Neural cell (in vitro differentiated cells): ENCODE data around the gene PACS2. TPM values are rescaled to one million over a fixed set of nuclear protein-coding genes. Genes with fewer than 3 reads are reported as not detected.

Experiments
- H2AFZ ChIP-seq: fragments of 200-600, 300-800 bp; sonication (generic), shearing (Covaris generic); 2 replicates; pipeline ENCODE4 v1.6.0; 2014; ENCODE audit warnings: low read depth, mild to moderate bottlenecking, antibody characterized with exemption, low read length, moderate library complexity
- H3F3A ChIP-seq: fragments of 200-600 bp; shearing (Covaris generic); 2 replicates; pipeline ENCODE4 v1.6.1; 2016; ENCODE audit warnings: mild to moderate bottlenecking, moderate library complexity, mixed read lengths, antibody characterized with exemption, low read length; ENCODE audit not compliant: insufficient read depth, poor library complexity, severe bottlenecking
- H3K27ac ChIP-seq: fragments of 200-600, 300-800 bp; sonication (generic), shearing (Covaris generic); 2 replicates; pipeline ENCODE4 v1.5.1; 2014; ENCODE audit warnings: mild to moderate bottlenecking, low read length, moderate library complexity
- H3K27me3 ChIP-seq: fragments of 300-800, 200-600 bp; sonication (generic), shearing (Covaris generic); 2 replicates; pipeline ENCODE4 v1.6.0; 2014; ENCODE audit warnings: mild to moderate bottlenecking, low read depth, low read length, moderate library complexity; ENCODE audit not compliant: insufficient read depth
- H3K36me3 ChIP-seq: fragments of 300-800, 200-600 bp; sonication (generic), shearing (Covaris generic); 2 replicates; pipeline ENCODE4 v1.5.1; 2014; ENCODE audit warnings: mild to moderate bottlenecking, antibody characterized with exemption, low read length, moderate library complexity; ENCODE audit not compliant: insufficient read depth
- H3K4me2 ChIP-seq: fragments of 300-800, 200-600 bp; sonication (generic), shearing (Covaris generic); 2 replicates; pipeline ENCODE4 v1.6.0; 2014; ENCODE audit warnings: mild to moderate bottlenecking, low read length
- H3K4me3 ChIP-seq: fragments of 300-800, 200-600 bp; sonication (generic), shearing (Covaris generic); 2 replicates; pipeline ENCODE4 v1.5.1; 2014; ENCODE audit warnings: mild to moderate bottlenecking, low read length, moderate library complexity
- H3K79me2 ChIP-seq: fragments of 200-600 bp; shearing (Covaris generic); replicated peaks from 2 replicates; pipeline ENCODE4 v1.6.0; 2014; ENCODE audit warnings: mild to moderate bottlenecking, low read length, moderate library complexity; ENCODE audit not compliant: insufficient read depth
- H3K9ac ChIP-seq: fragments of 300-800, 200-600 bp; sonication (generic), shearing (Covaris generic); 2 replicates; pipeline ENCODE4 v1.6.1; 2016; ENCODE audit warnings: mild to moderate bottlenecking, low read length, mixed read lengths
- H3K9me2 ChIP-seq: fragments of 200-600 bp; shearing (Covaris generic); 2 replicates; pipeline ENCODE4 v1.6.1; 2016; ENCODE audit warnings: mild to moderate bottlenecking, low read length, mixed read lengths; ENCODE audit not compliant: insufficient read depth
- H3K9me3 ChIP-seq: fragments of 200-600, 300-800 bp; sonication (generic), shearing (Covaris generic); 2 replicates; pipeline ENCODE4 v1.6.1; 2016; ENCODE audit warnings: mild to moderate bottlenecking, mixed run types, low read length, moderate library complexity, mixed read lengths
- H4K20me1 ChIP-seq: fragments of 200-600 bp; shearing (Covaris generic); 2 replicates; pipeline ENCODE4 v1.6.1; 2016; ENCODE audit warnings: mild to moderate bottlenecking, mixed run types; ENCODE audit not compliant: insufficient read depth
- EP300 ChIP-seq: fragments of 450-650 bp; conservative IDR thresholded peaks from 2 replicates; pipeline ENCODE4 v1.6.1; 2014; ENCODE audit warnings: antibody characterized with exemption, mild to moderate bottlenecking, moderate library complexity; ENCODE audit not compliant: poor library complexity, severe bottlenecking
- EZH2 ChIP-seq: fragments of 200-600, 300-800 bp; shearing (Covaris generic), sonication (generic); IDR thresholded peaks from 2 replicates; pipeline ENCODE4 v1.6.1; 2014; ENCODE audit warnings: antibody characterized with exemption, low read length, borderline replicate concordance, mild to moderate bottlenecking; ENCODE audit not compliant: insufficient read depth, poor library complexity, severe bottlenecking
- MXI1 ChIP-seq: fragments of 450-650 bp; conservative IDR thresholded peaks from 2 replicates; pipeline ENCODE4 v1.6.1; 2014; ENCODE audit warnings: antibody characterized with exemption, mild to moderate bottlenecking; ENCODE audit not compliant: poor library complexity, severe bottlenecking
- POLR2AphosphoS5 ChIP-seq: IDR thresholded peaks from 2 replicates; pipeline ENCODE4 v1.6.1; 2012
- RAD21 ChIP-seq: fragments of 450-650 bp; conservative IDR thresholded peaks from 2 replicates; pipeline ENCODE4 v1.6.1; 2014; ENCODE audit warnings: antibody characterized with exemption, mild to moderate bottlenecking, moderate library complexity
- SMC3 ChIP-seq: fragments of 450-650 bp; conservative IDR thresholded peaks from 2 replicates; pipeline ENCODE4 v1.6.1; 2014; ENCODE audit warnings: antibody characterized with exemption, mild to moderate bottlenecking, moderate library complexity; ENCODE audit not compliant: poor library complexity
- TAF1 ChIP-seq: IDR thresholded peaks from 2 replicates; pipeline ENCODE4 v1.6.1; 2012; ENCODE audit warnings: low read depth
- polyA plus RNA-seq: library from polyadenylated mRNA; depleted of rRNA; stranded (reverse); fragments of >200 nt; gene quantifications from 2 replicates; pipeline ENCODE4 v1.2.3, GENCODE V29; 2014
- TF ChIP-seq, protein P1 (sequence below): fragments of 450-650 bp; IDR thresholded peaks from 2 replicates; pipeline ENCODE4 v1.5.1; 2014; ENCODE audit warnings: antibody characterized with exemption, mild to moderate bottlenecking, moderate library complexity; ENCODE audit not compliant: poor library complexity, severe bottlenecking
- TF ChIP-seq, protein P2 (sequence below): IDR thresholded peaks from 2 replicates; pipeline ENCODE4 v1.6.1; 2012; ENCODE audit warnings: borderline replicate concordance

PACS2 gene
- polyA plus RNA-seq, 1 donor from 2014 or later = 77.7 TPM

DNA sequence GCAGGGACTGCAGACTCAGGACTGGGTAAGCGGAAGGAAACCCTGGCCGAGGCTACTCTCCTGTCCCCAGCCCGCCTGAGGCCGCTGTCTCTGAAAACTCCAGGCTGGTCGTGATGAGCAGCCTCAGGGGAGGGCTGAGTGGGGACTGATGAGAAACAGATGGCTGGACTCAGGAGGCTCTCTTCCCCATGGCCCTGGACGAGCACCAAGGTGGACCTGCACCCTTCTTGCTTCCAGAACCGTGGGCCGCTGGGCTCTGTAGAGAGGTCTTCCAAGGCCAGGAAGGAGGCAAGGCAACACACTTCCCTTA is 84.9 kb downstream of the PACS2 start:
- no peaks in the 10 kb centered on the region for H3K27me3 ChIP-seq
- TF ChIP-seq POLR2AphosphoS5 = no peak
- H3K36me3 ChIP-seq = no peaks in the 10 kb centered on the region
- H3K4me2 ChIP-seq = peak overlapping the region; percentile 88
- no peak overlapping the region for H3K27ac ChIP-seq
- no peaks in the 10 kb centered on the region for H3K79me2 ChIP-seq
- H2AFZ ChIP-seq = no peak overlapping the region
- H3F3A ChIP-seq = no peaks in the 10 kb centered on the region
- H3K9me2 ChIP-seq = no peaks in the 10 kb centered on the region
- H4K20me1 ChIP-seq = no peaks in the 10 kb centered on the region
- no peak overlapping the region for H3K9ac ChIP-seq
- H3K9me3 ChIP-seq = no peaks in the 10 kb centered on the region
- H3K4me3 ChIP-seq = peak overlapping the region; percentile 91

DNA sequence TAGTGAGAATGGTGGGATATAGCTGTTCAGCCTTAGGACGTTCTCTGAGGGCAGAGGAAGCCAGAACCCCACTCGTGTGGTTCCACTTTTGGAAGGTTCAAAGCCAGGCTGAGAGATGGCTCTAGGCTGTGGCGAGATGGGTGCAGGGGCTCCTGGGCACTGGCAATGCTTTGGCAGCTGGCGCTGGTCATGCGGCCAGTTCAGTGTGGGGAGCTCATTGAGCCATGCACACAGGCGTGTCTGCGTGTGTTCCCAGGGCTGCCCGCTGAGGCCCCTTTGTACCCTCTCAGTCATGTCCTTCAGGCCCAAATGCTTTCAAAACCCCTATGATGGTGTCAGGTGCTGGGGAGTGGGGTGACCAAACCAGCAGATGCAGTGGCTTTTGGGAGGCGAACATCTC is 85.5 kb downstream of the PACS2 start:
- H2AFZ ChIP-seq = no peak overlapping the region
- peak overlapping the region; percentile 91 for H3K4me3 ChIP-seq
- no peaks in the 10 kb centered on the region for H3K36me3 ChIP-seq
- H4K20me1 ChIP-seq = no peaks in the 10 kb centered on the region
- no peaks in the 10 kb centered on the region for H3K9me2 ChIP-seq
- no peak overlapping the region for H3K4me2 ChIP-seq
- H3K9ac ChIP-seq = no peak overlapping the region
- H3K27ac ChIP-seq = no peak overlapping the region
- no peaks in the 10 kb centered on the region for H3K27me3 ChIP-seq
- H3K9me3 ChIP-seq = no peaks in the 10 kb centered on the region
- no peaks in the 10 kb centered on the region for H3F3A ChIP-seq
- no peaks in the 10 kb centered on the region for H3K79me2 ChIP-seq
- TF ChIP-seq SMC3 (no peak), EP300 (no peak)

DNA sequence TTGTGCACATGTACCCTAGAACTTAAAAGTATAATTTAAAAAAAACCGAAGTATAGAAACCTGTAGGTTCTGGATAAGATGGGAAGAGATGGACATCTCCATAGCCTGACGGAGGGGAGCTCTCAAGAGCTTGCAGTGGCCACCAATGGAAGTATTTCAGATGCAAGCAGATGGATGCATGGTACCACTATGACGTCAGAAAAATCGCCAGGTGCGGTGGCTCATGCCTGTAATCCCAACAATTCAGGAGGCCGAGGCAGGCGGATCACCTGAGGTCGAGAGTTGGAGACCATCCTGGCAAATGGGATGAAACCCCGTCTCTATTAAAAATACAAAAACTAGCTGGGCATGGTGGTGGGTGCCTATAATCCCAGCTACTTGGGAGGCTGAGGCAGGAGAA is 87.2 kb downstream of the PACS2 start:
- no peaks in the 10 kb centered on the region for H3K27me3 ChIP-seq
- no peak overlapping the region for H2AFZ ChIP-seq
- H3K4me2 ChIP-seq = no peak overlapping the region
- H3K9ac ChIP-seq = no peak overlapping the region
- no peaks in the 10 kb centered on the region for H3K9me3 ChIP-seq
- no peaks in the 10 kb centered on the region for H3K36me3 ChIP-seq
- H3K4me3 ChIP-seq = no peak overlapping the region
- H3K27ac ChIP-seq = no peak overlapping the region
- no peaks in the 10 kb centered on the region for H4K20me1 ChIP-seq
- H3K9me2 ChIP-seq = no peaks in the 10 kb centered on the region
- no peaks in the 10 kb centered on the region for H3K79me2 ChIP-seq
- TF ChIP-seq, protein P1, sequence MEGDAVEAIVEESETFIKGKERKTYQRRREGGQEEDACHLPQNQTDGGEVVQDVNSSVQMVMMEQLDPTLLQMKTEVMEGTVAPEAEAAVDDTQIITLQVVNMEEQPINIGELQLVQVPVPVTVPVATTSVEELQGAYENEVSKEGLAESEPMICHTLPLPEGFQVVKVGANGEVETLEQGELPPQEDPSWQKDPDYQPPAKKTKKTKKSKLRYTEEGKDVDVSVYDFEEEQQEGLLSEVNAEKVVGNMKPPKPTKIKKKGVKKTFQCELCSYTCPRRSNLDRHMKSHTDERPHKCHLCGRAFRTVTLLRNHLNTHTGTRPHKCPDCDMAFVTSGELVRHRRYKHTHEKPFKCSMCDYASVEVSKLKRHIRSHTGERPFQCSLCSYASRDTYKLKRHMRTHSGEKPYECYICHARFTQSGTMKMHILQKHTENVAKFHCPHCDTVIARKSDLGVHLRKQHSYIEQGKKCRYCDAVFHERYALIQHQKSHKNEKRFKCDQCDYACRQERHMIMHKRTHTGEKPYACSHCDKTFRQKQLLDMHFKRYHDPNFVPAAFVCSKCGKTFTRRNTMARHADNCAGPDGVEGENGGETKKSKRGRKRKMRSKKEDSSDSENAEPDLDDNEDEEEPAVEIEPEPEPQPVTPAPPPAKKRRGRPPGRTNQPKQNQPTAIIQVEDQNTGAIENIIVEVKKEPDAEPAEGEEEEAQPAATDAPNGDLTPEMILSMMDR = no peak
- TF ChIP-seq, protein P2, sequence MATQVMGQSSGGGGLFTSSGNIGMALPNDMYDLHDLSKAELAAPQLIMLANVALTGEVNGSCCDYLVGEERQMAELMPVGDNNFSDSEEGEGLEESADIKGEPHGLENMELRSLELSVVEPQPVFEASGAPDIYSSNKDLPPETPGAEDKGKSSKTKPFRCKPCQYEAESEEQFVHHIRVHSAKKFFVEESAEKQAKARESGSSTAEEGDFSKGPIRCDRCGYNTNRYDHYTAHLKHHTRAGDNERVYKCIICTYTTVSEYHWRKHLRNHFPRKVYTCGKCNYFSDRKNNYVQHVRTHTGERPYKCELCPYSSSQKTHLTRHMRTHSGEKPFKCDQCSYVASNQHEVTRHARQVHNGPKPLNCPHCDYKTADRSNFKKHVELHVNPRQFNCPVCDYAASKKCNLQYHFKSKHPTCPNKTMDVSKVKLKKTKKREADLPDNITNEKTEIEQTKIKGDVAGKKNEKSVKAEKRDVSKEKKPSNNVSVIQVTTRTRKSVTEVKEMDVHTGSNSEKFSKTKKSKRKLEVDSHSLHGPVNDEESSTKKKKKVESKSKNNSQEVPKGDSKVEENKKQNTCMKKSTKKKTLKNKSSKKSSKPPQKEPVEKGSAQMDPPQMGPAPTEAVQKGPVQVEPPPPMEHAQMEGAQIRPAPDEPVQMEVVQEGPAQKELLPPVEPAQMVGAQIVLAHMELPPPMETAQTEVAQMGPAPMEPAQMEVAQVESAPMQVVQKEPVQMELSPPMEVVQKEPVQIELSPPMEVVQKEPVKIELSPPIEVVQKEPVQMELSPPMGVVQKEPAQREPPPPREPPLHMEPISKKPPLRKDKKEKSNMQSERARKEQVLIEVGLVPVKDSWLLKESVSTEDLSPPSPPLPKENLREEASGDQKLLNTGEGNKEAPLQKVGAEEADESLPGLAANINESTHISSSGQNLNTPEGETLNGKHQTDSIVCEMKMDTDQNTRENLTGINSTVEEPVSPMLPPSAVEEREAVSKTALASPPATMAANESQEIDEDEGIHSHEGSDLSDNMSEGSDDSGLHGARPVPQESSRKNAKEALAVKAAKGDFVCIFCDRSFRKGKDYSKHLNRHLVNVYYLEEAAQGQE = no peak
- TF ChIP-seq EZH2 = no peak
- no peak for TF ChIP-seq RAD21
- TF ChIP-seq SMC3 = no peak
- no peak for TF ChIP-seq TAF1
- TF ChIP-seq MXI1 = no peak
- TF ChIP-seq EP300 = no peak
- no peak for TF ChIP-seq POLR2AphosphoS5
- H3F3A ChIP-seq = no peaks in the 10 kb centered on the region
